Stimulated activated CD4-positive, alpha-beta T cell treated with anti-CD3 and anti-CD28 coated beads, Interleukin-4, amount 100 ng/mL, for 1 hour (primary cell): ENCODE results near the gene CSAG2.

Source experiments
- DNase-seq: peaks from one replicate; pipeline ENCODE4 v3.0.0-alpha.2; 2020

Gene CSAG2

GRCh38 chrX:152658302-152658701 is 50.8 kb downstream of the CSAG2 start:
- no peak for DNase-seq
